GM19328 (cell line): ENCODE results near the gene HGFAC.
"Not testable (repeated sequence)": the region's sequence is repeated elsewhere in the genome, so short reads cannot be mapped to it uniquely, and the experiment has no call there.

Source experiments
- ATAC-seq: cut with Tn5 transposase; IDR thresholded peaks from one replicate; pipeline ENCODE4 v1.9.1; 2021; ENCODE audit warnings: mild to moderate bottlenecking, moderate library complexity; ENCODE audit not compliant: unreplicated experiment

HGFAC gene

DNA sequence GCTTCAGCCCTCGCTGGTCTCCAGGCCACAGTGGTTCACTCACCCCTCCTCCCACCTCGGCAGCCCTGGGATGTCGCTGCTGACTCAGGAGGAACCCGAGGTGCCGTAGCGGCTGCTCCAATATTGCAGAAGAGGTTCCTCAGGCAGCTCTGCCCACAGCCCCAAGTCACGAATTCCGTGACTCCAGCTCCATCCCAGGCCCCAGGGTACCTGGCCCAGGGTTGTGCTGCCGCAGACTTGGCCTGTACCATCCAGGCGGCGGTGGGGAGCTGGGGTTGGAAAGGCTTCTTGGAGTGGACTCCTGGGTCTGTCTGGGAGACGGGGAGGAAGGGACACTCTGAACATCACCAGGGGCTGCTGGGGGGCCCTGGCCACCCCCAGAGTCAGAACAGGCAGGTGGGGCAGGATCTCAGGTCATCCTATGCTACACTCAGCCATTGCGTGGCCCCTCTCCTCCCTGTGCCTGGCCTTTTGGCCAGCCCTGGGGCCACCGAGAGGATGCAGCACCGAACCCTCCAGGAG lies 728 bp upstream of the HGFAC start:
- no peak for ATAC-seq

DNA sequence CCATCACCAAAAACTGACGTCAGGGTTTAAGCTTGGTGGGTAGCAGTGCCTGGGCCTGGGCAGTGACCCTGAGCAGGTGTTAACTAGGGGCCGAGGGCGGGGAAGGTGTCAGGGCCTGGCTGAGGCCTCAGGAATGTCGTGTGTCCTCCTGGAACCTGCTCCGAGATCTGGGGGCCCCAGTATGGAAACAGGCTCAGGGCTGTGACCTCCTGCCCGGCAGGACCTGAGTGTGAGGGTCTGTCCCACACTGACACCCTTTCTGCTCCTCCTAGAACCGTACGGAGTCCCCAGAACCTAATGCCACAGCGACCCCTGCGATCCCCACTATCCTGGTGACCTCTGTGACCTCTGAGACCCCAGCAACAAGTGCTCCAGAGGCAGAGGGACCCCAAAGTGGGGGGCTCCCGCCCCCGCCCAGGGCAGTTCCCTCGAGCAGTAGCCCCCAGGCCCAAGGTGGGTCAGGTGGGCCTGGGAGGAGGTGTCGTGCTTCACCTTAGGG lies 741 bp downstream of the HGFAC start:
- no peak for ATAC-seq

DNA sequence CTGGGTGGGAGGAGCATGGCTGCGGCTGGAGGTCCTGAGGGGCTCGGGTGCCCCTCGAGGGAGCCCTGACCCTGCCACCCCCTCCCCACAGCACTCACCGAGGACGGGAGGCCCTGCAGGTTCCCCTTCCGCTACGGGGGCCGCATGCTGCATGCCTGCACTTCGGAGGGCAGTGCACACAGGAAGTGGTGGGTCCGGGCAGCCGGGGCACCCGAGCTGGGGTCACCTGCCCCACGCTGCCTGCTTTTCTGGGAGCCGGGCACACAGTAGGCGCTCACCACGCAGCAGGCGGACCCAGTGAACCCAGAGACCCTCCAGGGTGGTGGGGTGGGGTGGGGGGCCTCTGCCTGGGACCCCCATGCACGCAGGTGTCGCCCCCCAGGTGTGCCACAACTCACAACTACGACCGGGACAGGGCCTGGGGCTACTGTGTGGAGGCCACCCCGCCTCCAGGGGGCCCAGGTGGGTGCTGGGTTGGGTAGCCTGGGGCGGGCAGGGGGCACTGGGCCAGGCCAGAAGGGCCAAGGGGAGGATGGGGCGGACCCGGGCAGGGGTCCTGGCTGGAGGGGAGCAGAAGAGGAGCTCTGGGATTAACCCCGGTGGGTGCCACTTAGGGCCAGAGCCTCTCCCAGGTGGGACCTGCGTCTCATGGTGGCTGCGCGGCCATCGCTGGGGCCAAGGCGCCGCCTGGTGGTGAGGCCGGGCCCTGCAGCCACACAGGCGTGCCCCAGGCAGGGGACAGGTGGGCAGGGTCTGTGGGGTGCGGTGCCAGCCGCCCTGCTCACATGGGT lies 1.4 kb downstream of the HGFAC start:
- ATAC-seq: no peak

DNA sequence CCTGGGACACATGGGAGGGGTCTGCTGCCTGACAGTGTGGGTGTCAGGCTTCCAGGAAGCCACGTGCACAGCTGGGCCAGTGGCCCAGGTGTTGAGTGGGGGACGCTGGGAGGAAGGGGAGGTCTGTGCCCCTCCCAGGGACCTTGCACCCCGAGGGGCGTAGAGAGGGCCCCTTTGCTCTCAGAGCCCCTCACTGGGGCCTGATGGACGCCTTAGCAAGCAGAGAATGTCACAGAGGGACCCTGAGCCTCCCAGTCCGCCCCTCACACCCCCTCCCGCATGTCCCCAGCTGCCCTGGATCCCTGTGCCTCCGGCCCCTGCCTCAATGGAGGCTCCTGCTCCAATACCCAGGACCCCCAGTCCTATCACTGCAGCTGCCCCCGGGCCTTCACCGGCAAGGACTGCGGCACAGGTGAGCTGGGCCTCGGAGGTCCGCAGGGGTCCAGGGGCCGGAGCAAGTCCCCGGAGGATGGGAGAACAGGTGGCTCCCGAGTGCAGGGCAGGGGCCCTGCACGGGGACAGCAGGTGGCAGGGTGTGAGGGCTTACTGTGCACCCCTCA lies 2.1 kb downstream of the HGFAC start:
- no peak for ATAC-seq

DNA sequence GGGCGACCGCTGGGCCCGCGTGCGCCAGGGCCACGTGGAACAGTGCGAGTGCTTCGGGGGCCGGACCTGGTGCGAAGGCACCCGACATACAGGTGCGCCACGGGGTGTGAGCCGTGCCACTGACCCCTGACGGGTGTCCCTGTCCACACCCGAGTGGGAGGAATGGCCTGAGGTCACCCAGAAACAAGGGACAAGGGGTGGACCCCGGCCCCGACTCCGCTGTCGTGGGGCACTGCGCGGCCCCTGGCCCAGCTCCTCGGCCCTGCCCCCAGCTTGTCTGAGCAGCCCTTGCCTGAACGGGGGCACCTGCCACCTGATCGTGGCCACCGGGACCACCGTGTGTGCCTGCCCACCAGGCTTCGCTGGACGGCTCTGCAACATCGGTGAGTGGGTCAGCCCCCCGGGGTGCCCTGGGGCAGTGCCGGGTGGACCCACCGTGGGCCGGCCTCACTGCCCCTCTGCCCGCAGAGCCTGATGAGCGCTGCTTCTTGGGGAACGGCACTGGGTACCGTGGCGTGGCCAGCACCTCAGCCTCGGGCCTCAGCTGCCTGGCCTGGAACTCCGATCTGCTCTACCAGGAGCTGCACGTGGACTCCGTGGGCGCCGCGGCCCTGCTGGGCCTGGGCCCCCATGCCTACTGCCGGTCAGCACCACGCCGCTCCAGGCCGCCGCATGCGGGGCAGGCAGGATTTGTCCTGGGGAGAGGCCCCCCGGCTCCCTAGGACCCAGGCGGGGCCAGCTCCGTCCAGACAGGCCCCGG lies 2.8 kb downstream of the HGFAC start:
- no peak for ATAC-seq

DNA sequence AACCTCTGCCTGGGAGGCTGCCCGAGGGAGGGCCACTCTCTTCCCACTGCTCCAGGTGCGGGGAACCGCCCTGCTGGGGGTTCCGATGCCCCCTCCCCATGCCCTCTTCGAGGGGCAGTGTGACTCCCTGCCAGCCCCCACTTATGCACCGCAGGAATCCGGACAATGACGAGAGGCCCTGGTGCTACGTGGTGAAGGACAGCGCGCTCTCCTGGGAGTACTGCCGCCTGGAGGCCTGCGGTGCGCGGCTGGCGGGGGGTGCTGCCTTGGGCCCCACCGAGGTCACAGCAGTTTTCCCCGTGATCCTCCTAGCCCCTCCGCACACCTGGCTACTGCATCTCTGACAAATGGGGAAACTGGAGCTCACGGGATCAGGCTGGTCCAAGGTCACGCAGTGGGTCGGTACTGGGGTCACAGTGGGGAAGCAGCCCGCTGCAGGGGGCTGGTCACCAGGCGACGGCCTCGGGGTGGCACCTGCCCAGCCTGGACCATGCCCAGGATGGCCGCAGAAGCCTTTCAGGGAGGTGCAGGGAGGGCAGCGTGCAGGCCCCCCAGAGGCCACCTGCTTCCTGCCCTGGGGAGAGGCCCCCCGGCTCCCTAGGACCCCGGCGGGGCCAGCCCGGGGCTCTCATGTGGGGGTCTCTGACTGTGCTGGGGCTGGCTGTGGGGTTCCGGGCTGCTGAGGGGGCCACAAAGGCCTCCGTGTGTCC lies 3.5 kb downstream of the HGFAC start:
- no peak for ATAC-seq

DNA sequence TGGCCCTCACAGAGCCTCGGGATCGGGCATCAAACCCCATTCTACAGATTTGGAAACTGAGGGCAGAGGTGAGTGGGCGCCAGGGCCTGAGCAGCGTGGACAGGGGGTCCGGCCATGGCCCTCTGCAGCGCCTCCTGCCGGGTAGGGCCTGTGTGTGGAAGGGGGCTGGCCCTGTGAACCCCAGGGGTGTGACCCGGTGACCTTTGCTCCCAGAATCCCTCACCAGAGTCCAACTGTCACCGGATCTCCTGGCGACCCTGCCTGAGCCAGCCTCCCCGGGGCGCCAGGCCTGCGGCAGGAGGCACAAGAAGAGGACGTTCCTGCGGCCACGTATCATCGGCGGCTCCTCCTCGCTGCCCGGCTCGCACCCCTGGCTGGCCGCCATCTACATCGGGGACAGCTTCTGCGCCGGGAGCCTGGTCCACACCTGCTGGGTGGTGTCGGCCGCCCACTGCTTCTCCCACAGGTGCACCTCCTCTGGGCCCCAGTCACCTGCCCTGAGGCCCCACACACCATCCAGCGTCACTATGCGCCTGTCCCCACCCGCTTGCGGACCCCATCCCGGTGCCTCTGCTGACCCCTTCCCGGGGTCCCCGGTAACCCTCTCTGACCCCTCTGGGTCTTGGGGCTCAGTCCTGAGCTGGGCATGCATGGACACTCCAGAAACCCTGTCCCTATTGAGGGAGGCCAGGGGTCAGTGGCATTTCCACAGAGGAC lies 4.2 kb downstream of the HGFAC start:
- ATAC-seq: no peak

DNA sequence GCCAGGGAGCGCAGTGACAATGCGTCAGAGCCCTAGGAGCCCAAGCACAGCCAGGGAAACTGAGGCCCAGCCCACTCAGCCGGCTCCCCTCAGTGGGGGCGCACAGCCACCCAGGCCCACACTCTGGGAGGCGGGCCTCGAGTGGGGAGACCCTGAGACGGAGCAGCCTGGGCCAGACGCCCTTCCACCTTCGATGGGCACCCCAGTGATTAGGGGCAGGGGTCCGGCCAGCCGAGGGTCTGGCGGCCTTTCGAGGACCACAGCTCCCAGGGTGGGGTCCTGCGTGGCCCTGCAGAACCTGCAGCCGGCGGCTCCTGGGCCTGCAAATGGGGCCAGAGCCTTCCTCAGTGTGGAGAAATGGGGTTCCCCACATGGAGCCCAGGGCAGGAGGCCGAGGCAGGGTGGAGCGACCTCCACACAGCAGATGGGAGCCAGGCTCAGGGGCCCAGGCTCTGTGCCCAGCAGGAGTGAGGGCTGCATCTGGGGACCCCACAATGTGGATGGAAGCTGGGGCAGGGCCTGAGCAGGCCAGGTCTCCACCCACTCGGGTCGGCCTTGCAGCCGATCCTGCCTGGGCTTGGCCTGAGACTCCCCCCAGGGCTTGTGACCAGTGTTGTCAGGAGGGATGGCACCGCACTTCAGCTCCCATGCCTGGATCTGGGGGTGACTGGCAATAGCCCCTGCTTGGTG lies 5.0 kb downstream of the HGFAC start:
- ATAC-seq: no peak

DNA sequence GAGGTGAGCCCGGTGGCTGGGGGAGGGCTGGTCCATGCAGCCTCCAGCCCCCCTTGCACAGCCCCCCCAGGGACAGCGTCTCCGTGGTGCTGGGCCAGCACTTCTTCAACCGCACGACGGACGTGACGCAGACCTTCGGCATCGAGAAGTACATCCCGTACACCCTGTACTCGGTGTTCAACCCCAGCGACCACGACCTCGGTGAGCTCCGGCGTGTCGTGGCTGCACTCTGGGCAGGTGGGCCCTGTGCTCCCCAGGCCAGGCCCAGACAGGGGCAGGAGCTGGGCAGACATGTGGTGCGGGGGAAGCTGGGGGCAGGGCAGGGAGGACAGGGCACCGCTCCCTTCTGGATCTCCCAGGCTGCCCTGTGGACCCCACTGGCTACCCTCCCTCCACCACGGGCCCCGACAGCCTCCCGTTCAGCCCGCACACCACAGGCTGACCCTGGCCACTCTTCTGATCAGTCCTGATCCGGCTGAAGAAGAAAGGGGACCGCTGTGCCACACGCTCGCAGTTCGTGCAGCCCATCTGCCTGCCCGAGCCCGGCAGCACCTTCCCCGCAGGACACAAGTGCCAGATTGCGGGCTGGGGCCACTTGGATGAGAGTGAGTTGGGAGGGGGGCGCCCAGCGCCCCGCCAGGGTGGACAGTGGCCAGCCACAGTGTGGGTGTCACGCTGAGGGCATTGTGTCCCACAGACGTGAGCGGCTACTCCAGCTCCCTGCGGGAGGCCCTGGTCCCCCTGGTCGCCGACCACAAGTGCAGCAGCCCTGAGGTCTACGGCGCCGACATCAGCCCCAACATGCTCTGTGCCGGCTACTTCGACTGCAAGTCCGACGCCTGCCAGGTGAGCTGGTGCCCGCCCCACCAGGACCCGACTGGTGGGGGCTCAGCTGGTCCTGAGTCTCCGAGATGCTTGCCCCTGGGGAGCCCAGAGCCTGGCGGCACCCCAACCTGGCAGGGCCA lies 5.9 kb downstream of the HGFAC start:
- no peak for ATAC-seq

DNA sequence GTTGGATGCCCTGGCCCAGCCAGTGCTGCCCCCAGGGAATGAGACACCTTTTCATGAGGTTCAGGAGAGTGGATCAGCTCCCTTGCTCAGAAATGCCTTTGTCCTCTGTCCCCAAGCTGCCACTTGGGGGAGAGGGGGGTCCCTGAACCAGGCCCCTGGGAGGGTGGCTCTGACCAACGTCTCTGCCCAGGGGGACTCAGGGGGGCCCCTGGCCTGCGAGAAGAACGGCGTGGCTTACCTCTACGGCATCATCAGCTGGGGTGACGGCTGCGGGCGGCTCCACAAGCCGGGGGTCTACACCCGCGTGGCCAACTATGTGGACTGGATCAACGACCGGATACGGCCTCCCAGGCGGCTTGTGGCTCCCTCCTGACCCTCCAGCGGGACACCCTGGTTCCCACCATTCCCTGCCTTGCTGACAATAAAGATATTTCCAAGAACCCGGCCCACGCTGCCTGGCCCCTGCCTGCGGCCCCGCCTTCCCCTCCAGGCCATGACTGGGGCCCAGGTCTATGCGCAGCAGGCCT lies 7.3 kb downstream of the HGFAC start:
- ATAC-seq: no peak

DNA sequence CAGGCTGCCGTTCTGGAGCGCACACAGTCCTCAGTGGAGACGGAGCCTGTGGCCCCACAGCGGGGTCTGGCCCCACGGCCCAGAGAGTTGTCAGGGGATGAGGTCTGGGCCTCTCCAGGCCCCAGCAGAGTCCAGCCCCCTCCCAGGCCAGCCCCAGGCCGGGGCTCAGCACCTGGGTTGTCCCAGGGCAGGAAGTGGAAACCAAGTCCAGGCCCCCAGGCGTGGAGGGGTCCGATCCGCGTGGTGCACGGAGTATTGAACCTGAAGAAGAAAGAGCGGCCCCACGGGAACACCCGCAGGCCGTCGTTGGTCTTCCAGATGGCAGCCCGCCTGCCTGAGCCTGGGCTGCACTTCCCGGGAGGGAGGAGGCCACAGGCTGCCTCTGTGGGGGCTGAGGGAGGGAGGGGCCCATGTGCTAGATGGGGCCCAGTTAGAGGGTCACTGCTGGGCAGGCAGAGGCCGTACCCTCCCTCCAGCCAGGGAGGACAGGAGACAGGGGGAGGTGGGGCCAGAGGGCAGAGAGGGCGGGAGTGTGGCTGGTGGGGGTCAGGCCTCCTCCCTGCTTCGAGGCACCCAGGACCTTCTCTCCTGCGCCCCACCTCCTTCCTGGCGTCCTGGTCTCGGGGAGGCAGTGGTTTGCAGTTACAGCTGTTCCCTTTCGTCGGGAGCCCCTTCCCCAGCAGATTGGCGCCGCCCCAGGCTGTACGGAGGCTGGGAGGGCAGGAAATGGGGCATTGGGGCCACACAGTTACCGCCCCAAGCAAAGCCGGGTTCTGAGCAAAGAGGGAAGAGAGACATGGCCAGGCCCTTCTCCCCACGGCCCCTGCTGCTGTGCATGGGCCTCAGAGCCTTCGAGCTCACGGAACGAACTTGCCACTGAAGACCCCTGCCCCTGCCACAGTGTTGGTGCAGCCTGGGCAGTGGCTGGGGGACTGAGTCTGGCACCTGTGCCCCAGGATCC lies 8.1 kb downstream of the HGFAC start:
- ATAC-seq: no peak

DNA sequence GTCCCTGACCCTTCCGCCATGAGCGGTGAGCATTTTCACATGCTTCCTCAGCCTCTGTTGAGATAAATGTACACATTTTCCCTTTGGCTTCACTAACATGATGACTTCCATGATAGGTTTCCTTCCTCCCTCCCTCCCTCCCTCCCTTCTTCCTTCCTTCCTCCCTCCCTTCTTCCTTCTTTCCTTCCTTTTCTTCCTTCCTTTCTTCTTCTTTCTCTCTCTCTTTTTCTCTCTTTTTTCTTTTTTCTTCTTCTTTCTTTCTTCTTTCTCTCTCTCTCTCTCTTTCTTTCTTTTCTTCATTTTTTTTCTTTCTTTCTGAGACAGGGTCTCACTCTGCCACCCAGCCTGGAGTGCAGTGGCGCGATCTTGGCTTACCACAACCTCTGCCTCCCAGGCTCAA lies 8.9 kb downstream of the HGFAC start:
- ATAC-seq: no peak

DNA sequence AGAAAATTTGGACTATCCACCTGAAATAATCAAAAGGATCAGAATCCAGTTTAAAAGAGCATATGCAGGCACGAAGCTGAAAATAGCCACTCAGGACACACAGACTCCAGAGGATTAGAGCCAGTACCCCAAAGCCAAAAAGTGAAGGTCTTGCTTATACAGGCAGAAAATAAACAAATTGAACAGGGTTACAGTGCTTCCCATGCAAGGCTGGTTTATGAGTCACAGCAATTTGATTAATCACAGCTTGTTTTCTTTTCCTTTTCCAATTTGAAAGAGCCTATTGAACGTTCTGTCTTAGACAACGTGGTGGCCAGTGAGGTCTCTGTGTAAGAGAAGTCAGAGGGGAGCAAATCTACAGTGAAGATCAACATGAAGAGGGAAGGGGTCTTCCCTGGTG lies 10.2 kb downstream of the HGFAC start:
- ATAC-seq: no peak

DNA sequence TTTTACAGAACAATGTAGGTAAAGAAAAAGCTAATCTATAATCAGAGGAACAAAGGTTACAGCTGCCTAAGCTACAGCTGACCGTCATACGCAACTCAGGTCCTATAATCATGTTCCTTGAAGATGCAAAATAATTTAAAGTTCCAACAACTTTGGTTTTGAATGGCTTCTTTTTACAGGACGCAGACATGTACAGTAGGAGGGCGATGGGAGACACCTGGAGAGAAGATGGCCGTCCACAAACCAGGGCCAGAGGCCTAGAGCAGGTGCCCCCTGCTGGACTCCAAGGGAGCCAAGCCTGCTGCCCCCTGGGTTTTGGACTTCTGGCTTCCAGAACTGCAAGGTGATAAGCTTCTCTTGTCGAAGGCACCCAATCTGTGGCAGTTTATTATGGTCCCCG lies 10.6 kb downstream of the HGFAC start:
- no peak for ATAC-seq

DNA sequence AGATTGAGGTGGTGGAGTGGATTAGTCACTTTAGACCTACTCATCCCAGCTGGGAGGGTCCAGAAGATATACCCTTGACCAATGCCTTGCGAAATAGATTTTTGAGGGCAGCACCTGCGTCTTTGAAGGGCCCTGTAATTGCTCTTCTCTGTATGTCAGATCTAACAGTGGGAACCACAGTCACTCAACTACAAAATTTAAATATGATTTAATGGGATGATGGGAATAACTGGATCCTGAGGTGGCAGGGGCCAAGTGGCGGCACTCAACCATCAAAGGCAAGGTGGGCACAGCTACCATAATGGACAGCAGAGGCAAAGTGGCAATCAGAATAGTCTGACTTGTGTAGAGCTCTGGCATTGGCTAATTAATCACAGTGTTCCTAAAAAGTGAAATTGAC lies 13.8 kb downstream of the HGFAC start:
- ATAC-seq: not testable (repeated sequence)

DNA sequence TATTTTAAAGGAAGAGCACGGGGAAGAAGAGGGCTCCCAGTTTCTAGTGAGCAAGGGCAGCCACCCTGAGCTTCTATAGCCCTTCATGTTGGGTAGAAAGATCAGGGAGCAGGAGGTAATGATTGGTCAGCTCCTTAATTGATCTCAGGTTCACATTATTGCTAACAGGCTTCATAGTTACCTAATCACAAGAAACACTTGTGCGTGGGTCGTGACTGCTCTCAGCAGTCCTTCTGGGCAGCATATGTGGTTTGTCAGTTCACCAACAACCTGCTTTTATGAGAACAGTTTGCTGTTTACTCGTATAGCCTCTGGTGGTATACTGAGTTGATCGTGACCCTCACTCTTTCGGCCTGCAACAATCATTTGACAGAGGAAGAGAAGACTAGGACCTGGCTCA lies 16.6 kb downstream of the HGFAC start:
- ATAC-seq: no peak

DNA sequence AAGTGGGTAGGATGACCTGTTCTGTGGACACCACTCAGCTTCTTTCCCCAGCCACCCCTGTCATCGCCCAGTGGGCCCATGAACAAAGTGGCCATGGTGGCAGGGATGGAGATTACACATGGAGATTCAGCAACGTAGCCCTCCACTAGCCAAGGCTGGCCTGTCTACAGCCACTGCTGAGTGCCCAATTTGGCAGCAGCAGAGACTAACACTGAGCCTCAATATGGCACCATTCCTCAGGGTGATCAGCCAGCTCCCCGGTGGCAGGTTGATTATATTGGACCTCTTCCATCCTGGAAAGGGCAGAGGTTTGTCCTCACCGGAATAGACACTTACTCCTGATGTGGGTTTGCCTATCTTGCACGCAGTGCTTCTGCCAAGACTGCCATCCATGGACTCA lies 17.4 kb downstream of the HGFAC start:
- not testable (repeated sequence) for ATAC-seq
